B cell (primary cell): ENCODE measurements around the gene EHBP1. TPM values are rescaled to one million over a fixed set of nuclear protein-coding genes. Genes with fewer than 3 reads are reported as not detected.

Source experiments
- ATAC-seq: fragments of 200-7000 bp; cut with Tn5 transposase; one replicate; pipeline ENCODE4 v1.10.0; 2021; ENCODE audit warnings: low read depth, mild to moderate bottlenecking, moderate number of reproducible peaks, moderate library complexity
- CTCF ChIA-PET: fragments of 350-600 bp; sonication (Branson Sonifier 250); formaldehyde crosslinking; loops from one replicate; lab custom pipeline; 2021; ENCODE audit warnings: antibody characterized with exemption, inconsistent platforms; lab: Charles Lee
- POLR2A ChIA-PET: fragments of 350-600 bp; sonication (Branson Sonifier 250); formaldehyde crosslinking; loops from one replicate; lab custom pipeline; 2021; ENCODE audit warnings: antibody characterized with exemption; lab: Charles Lee
- DNase-seq: peaks from one replicate; pipeline ENCODE4 v3.0.0; 2013
- H2AFZ ChIP-seq: 2 replicates; pipeline ENCODE4 v1.6.1; 2012; ENCODE audit warnings: mild to moderate bottlenecking, low read depth, low read length; ENCODE audit not compliant: insufficient read depth, poor library complexity, severe bottlenecking
- H3K27ac ChIP-seq, 2 donors: 1 replicate in 1 of 2; 2 replicates in 1 of 2; pipeline ENCODE4 v1.5.1; 2012 to 2013; ENCODE audit warnings: low read length in 2 of 2, mild to moderate bottlenecking in 2 of 2, moderate library complexity in 1 of 2
- H3K27me3 ChIP-seq, 4 experiments: fragments of 200-600 bp in 1 of 4; sonication (generic) in 1 of 4; replicated peaks in 1 of 4; 1 replicate in 2 of 4; 2 replicates in 2 of 4; pipeline versions ENCODE4 v1.6.1 to v1.7.0; 2013 to 2016; ENCODE audit warnings: low read length in 3 of 4, mild to moderate bottlenecking in 2 of 4, mixed read lengths in 1 of 4, moderate library complexity in 1 of 4; ENCODE audit not compliant: insufficient read depth in 4 of 4, control insufficient read depth in 3 of 4; ENCODE audit errors: control extremely low read depth in 1 of 4
- H3K36me3 ChIP-seq, 2 experiments: replicated peaks in 1 of 2; 1 replicate in 1 of 2; 2 replicates in 1 of 2; pipeline versions ENCODE4 v1.6.1 to v1.7.1; 2013; ENCODE audit warnings: low read length in 1 of 2; ENCODE audit not compliant: insufficient read depth in 2 of 2, control insufficient read depth in 1 of 2; ENCODE audit errors: control extremely low read depth in 1 of 2, extremely low read depth in 1 of 2
- H3K4me1 ChIP-seq, 2 donors: fragments of 200-600 bp in 1 of 2; sonication (generic) in 1 of 2; 1 replicate in 1 of 2; 2 replicates in 1 of 2; pipeline versions ENCODE4 v1.5.1 to v1.6.1; 2013 to 2017; ENCODE audit warnings: low read length in 2 of 2; ENCODE audit not compliant: control insufficient read depth in 2 of 2, insufficient read depth in 2 of 2
- H3K4me2 ChIP-seq: replicated peaks from 2 replicates; pipeline ENCODE3; 2012; ENCODE audit warnings: mild to moderate bottlenecking, low read depth, low read length; ENCODE audit not compliant: poor library complexity, severe bottlenecking
- H3K4me3 ChIP-seq, 5 experiments: fragments of 200-600 bp in 1 of 5; sonication (generic) in 1 of 5; 1 replicate in 3 of 5; 2 replicates in 2 of 5; pipeline versions ENCODE4 v1.5.1 to v1.7.0; 2011 to 2016; ENCODE audit warnings: low read length in 4 of 5, mild to moderate bottlenecking in 4 of 5, low read depth in 2 of 5, control low read depth in 1 of 5, moderate library complexity in 1 of 5; ENCODE audit not compliant: insufficient read depth in 1 of 5; ENCODE audit errors: control extremely low read depth in 1 of 5, extremely low read depth in 1 of 5
- H3K79me2 ChIP-seq: fragments of 200-600 bp; sonication (generic); one replicate; pipeline ENCODE4 v1.6.0; 2016; ENCODE audit warnings: low read length; ENCODE audit not compliant: control insufficient read depth, insufficient read depth
- H3K9ac ChIP-seq: fragments of 200-600 bp; sonication (generic); 2 replicates; pipeline ENCODE4 v1.6.1; 2017; ENCODE audit warnings: mild to moderate bottlenecking, low read length, moderate library complexity
- H3K9me3 ChIP-seq, 3 donors: one replicate each; pipeline versions ENCODE4 v1.6.1 to v1.7.1; 2013; ENCODE audit warnings: low read length in 2 of 3; ENCODE audit not compliant: control insufficient read depth in 2 of 3, insufficient read depth in 1 of 3; ENCODE audit errors: control extremely low read depth in 1 of 3
- H4K20me1 ChIP-seq: 2 replicates; pipeline ENCODE4 v1.6.0; 2012; ENCODE audit warnings: mild to moderate bottlenecking, low read length; ENCODE audit not compliant: insufficient read depth, control insufficient read depth, poor library complexity, severe bottlenecking
- H3K27ac Mint-ChIP-seq: one replicate; pipeline ENCODE4 v1.8.0; 2021; ENCODE audit warnings: mixed read lengths
- H3K27me3 Mint-ChIP-seq: one replicate; pipeline ENCODE4 v1.8.0; 2021; ENCODE audit warnings: mixed read lengths
- H3K4me1 Mint-ChIP-seq: one replicate; pipeline ENCODE4 v1.8.0; 2021; ENCODE audit warnings: mixed read lengths
- H3K4me3 Mint-ChIP-seq: one replicate; pipeline ENCODE4 v1.8.0; 2021; ENCODE audit warnings: mixed read lengths
- H3K9me3 Mint-ChIP-seq: one replicate; pipeline ENCODE4 v1.8.0; 2022; ENCODE audit warnings: mixed read lengths; ENCODE audit not compliant: insufficient read depth
- CTCF ChIP-seq: fragments of 200-600 bp; IDR thresholded peaks from one replicate; pipeline ENCODE4 v1.8.0; 2022; ENCODE audit warnings: antibody characterized with exemption, mild to moderate bottlenecking
- EZH2 ChIP-seq: IDR thresholded peaks from 2 replicates; pipeline ENCODE4 v1.6.1; 2012; ENCODE audit warnings: borderline replicate concordance, low read depth, mild to moderate bottlenecking, moderate library complexity, low read length; ENCODE audit not compliant: insufficient read depth, poor library complexity, severe bottlenecking
- WGBS: methylation state at CpG from one replicate; pipeline ENCODE4 v1.1.5; 2013; ENCODE audit warnings: missing lambda C conversion rate; ENCODE audit not compliant: insufficient coverage; 5-methylcytosine and 5-hydroxymethylcytosine counted together
- intact Hi-C: fragments of 100-400 bp; cut with micrococcal nuclease; formaldehyde crosslinking; loops from one replicate; pipeline ENCODE4 v1.10.0; 2022
- polyA plus RNA-seq: library from polyadenylated mRNA; depleted of rRNA; stranded (reverse); fragments of >200 nt; gene quantifications from 2 replicates; pipeline ENCODE4 v1.2.3, GENCODE V29; 2012
- total RNA-seq, 2 donors: library from RNA; stranded (reverse); fragments of 120-200 nt in 1 of 2; gene quantifications; 1 replicate in 1 of 2; 2 replicates in 1 of 2; pipeline versions ENCODE4 v1.2.3 to v1.2.4, GENCODE V29; 2013 to 2022

EHBP1 gene
- total and polyA plus RNA-seq, 2 donors (not counting 1 experiment from before 2014, with no cell fraction given): 8.8 to 34.7 TPM

- Mint-ChIP-seq H3K4me3 (peak overlapping the region; percentile 75), H3K27ac (peak overlapping the region; percentile 26), H3K9me3 (peaks cover 2% of the 10 kb centered on the region), H3K4me1 (peaks cover 71% of the 10 kb centered on the region), H3K27me3 (peaks cover 77% of the 10 kb centered on the region)
- Histone ChIP-seq H3K9me3 (peaks cover 0 to 82% (median 11%) of the 10 kb centered on the region in 3 donors), H3K9ac (peak overlapping the region; percentile 42), H3K36me3 (no peaks in the 10 kb centered on the region), H3K27me3 (peaks cover 0 to 96% (median 87%) of the 10 kb centered on the region in 4 experiments), H3K27ac (no peak overlapping the region), H3K4me2 (peak overlapping the region; percentile 84), H3K4me3 (peak overlapping the region in 1 of 5 experiments; percentile 36), H4K20me1 (no peaks in the 10 kb centered on the region), H3K79me2 (no peaks in the 10 kb centered on the region), H3K4me1 (peaks cover 83 to 89% of the 10 kb centered on the region in 2 donors), H2AFZ (peak overlapping the region; percentile 22)
- CTCF ChIA-PET: no interaction called here
- intact Hi-C loops: no loop called here
- no peak for ATAC-seq
- peak; percentile 56 for DNase-seq
- WGBS: 9% methylated on average over 41 of the region's 49 CpGs
- TF ChIP-seq EZH2 (peak; percentile 89), CTCF (no peak)
- POLR2A ChIA-PET: no interaction called here
Measured at GRCh38 chr2:63056107-63057050, 350.9 kb downstream of the EHBP1 start.
